ENCODE measurements around the gene PCDHGA12.
"Not testable (repeated sequence)": the region's sequence is repeated elsewhere in the genome, so short reads cannot be mapped to it uniquely, and the experiment has no call there.

The PCDHGA12 gene

GRCh38 chr5:141419074-141419880 lies 11.0 kb upstream of the PCDHGA12 start:
- Mint-ChIP-seq H3K9me3 (peaks cover 17 to 36% of the 10 kb centered on the region in 2 donors), H3K4me3 (no peak overlapping the region), H3K4me1 (peaks cover 31% of the 10 kb centered on the region), H3K27ac (no peak overlapping the region), H3K27me3 (peaks cover 97% of the 10 kb centered on the region)
- DNase-seq = no peak
- ATAC-seq = no peak

GRCh38 chr5:141420855-141421488 lies 9.3 kb upstream of the PCDHGA12 start, which contains the start of gene PCDHGA11:
Gene PCDHGA11 (plus strand): TSS chr5:141421051. CDS start chr5:141421228, 177 bp downstream.
- peak within 1 kb of the TSS in 1 of 2 donors; percentile 64 for H3K27ac Mint-ChIP-seq

GRCh38 chr5:141421489-141421855 lies 8.8 kb upstream of the PCDHGA12 start:
- Mint-ChIP-seq H3K4me1 (peaks cover 21% of the 10 kb centered on the region), H3K27ac (peak overlapping the region in 1 of 2 donors; percentile 42), H3K27me3 (peaks cover 95% of the 10 kb centered on the region), H3K4me3 (peak overlapping the region; percentile 82 to 85), H3K9me3 (peaks cover 17 to 36% of the 10 kb centered on the region in 2 donors)
- ATAC-seq (no peak), DNase-seq (no peak)

More at GRCh38 chr5:141420855-141421488, 9.3 kb upstream of the PCDHGA12 start, which contains the start of gene PCDHGA11:
- H3K4me3 Mint-ChIP-seq = peak within 1 kb of the TSS; percentile 82 to 85
- ATAC-seq = peak; percentile 53
- peaks cover 21% of the 10 kb centered on the region for H3K4me1 Mint-ChIP-seq
- DNase-seq = peak; percentile 53 to 57
- peaks cover 17 to 36% of the 10 kb centered on the region in 2 donors for H3K9me3 Mint-ChIP-seq
- H3K27me3 Mint-ChIP-seq = peaks cover 95% of the 10 kb centered on the region

- DNase-seq (no peak), ATAC-seq (no peak)
- Mint-ChIP-seq H3K27me3 (peaks cover 98% of the 10 kb centered on the region), H3K4me3 (no peak overlapping the region), H3K9me3 (peaks cover 17 to 36% of the 10 kb centered on the region in 2 donors), H3K4me1 (peaks cover 15% of the 10 kb centered on the region), H3K27ac (no peak overlapping the region)
Observed at GRCh38 chr5:141422742-141423291, 7.5 kb upstream of the PCDHGA12 start.

DNA sequence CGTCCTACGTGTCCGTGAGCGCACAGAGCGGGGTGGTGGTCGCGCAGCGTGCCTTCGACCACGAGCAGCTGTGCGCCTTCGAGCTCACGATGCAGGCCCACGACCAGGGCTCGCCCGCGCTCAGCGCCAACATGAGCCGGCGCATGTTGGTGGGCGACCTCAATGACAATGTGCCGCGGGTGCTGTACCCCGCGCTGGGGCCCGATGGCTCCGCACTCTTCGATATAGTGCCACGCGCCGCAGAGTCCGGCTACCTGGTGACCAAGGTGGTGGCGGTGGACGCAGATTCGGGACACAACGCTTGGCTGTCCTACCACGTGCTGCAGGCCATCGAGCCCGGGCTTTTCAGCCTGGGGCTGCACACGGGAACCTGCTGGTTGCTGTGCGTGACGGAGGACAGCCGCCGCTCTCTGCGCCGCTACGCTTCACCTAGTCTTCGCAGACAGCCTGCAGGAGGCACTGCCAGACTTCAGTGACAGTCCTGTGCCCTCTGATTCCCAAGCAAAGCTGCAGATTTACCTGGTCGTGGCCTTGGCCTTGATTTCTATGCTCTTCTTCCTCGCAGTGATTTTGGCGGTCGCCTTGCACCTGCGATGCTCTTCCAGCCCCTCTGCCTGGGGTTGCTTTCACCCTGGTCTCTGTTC lies 2.4 kb upstream of the PCDHGA12 start:
- ATAC-seq = no peak
- DNase-seq = no peak
- Mint-ChIP-seq H3K4me3 (no peak overlapping the region), H3K9me3 (peaks cover 18 to 38% of the 10 kb centered on the region in 2 donors), H3K27me3 (peaks cover 88% of the 10 kb centered on the region), H3K4me1 (peaks cover 20% of the 10 kb centered on the region), H3K27ac (peak overlapping the region in 1 of 2 donors; percentile 15)

- DNase-seq (peak in 1 of 2 donors; percentile 40), ATAC-seq (peak; percentile 53)
- Mint-ChIP-seq H3K4me1 (peaks cover 20% of the 10 kb centered on the region), H3K4me3 (peak overlapping the region; percentile 81 to 84), H3K9me3 (peaks cover 18 to 49% of the 10 kb centered on the region in 2 donors), H3K27me3 (peaks cover 69% of the 10 kb centered on the region), H3K27ac (peak overlapping the region in 1 of 2 donors; percentile 12)
Observed at GRCh38 chr5:141431286-141431685, 979 bp downstream of the PCDHGA12 start.

DNA sequence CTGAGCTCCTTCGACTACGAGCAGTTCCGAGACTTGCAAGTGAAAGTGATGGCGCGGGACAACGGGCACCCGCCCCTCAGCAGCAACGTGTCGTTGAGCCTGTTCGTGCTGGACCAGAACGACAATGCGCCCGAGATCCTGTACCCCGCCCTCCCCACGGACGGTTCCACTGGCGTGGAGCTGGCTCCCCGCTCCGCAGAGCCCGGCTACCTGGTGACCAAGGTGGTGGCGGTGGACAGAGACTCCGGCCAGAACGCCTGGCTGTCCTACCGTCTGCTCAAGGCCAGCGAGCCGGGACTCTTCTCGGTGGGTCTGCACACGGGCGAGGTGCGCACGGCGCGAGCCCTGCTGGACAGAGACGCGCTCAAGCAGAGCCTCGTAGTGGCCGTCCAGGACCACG lies 2.0 kb downstream of the PCDHGA12 start:
- peaks cover 20% of the 10 kb centered on the region for H3K4me1 Mint-ChIP-seq
- peaks cover 18 to 49% of the 10 kb centered on the region in 2 donors for H3K9me3 Mint-ChIP-seq
- not testable (repeated sequence) for H3K27ac Mint-ChIP-seq, ATAC-seq, DNase-seq
- peaks cover 59% of the 10 kb centered on the region for H3K27me3 Mint-ChIP-seq
- peak overlapping the region; percentile 81 to 84 for H3K4me3 Mint-ChIP-seq

GRCh38 chr5:141432726-141433125 lies 2.4 kb downstream of the PCDHGA12 start:
- H3K4me1 Mint-ChIP-seq = peaks cover 20% of the 10 kb centered on the region
- peaks cover 18 to 47% of the 10 kb centered on the region in 2 donors for H3K9me3 Mint-ChIP-seq
- H3K27ac Mint-ChIP-seq = peak overlapping the region in 1 of 2 donors; percentile 55
- H3K4me3 Mint-ChIP-seq, ATAC-seq, DNase-seq: not testable (repeated sequence)
- H3K27me3 Mint-ChIP-seq = peaks cover 55% of the 10 kb centered on the region

- Mint-ChIP-seq H3K27ac (no peak overlapping the region), H3K9me3 (peaks cover 14 to 38% of the 10 kb centered on the region in 2 donors), H3K27me3 (peaks cover 43% of the 10 kb centered on the region), H3K4me3 (no peak overlapping the region), H3K4me1 (peaks cover 20% of the 10 kb centered on the region)
- no peak for ATAC-seq
- no peak for DNase-seq
Observed at GRCh38 chr5:141434006-141434405, 3.7 kb downstream of the PCDHGA12 start.

- DNase-seq = no peak
- no peak overlapping the region for H3K27ac Mint-ChIP-seq
- H3K4me1 Mint-ChIP-seq = peaks cover under 1% of the 10 kb centered on the region
- H3K27me3 Mint-ChIP-seq = peaks cover 30% of the 10 kb centered on the region
- ATAC-seq = no peak
- H3K9me3 Mint-ChIP-seq = peaks cover 9 to 28% of the 10 kb centered on the region in 2 donors
- H3K4me3 Mint-ChIP-seq = no peak overlapping the region
Observed at GRCh38 chr5:141437221-141437620, 6.9 kb downstream of the PCDHGA12 start.

- no peak for DNase-seq
- Mint-ChIP-seq H3K4me3 (no peak overlapping the region), H3K4me1 (no peaks in the 10 kb centered on the region), H3K27ac (no peak overlapping the region), H3K9me3 (peaks cover 4 to 13% of the 10 kb centered on the region in 2 donors), H3K27me3 (peaks cover 24% of the 10 kb centered on the region)
- ATAC-seq = no peak
Observed at GRCh38 chr5:141439411-141440141, 9.3 kb downstream of the PCDHGA12 start.

DNA sequence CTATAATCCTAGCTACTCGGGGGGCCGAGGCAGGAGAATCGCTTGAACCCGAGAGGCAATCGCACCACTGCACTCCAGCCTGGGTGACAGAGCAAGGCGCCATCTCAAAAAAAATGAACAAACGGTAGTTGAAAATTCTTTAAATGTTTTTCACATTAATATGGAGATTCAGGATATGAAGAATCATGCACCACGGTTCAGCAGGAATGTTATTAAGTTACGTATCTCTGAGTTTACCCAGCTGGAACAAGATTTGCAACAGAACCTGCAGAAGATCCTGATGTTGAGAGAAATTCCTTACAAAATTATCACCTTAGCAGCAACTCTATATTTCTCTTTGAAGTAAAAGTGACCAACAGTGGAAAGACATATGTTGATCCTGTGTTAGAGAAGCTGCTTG lies 10.0 kb downstream of the PCDHGA12 start:
- DNase-seq = no peak
- no peak overlapping the region for H3K27ac Mint-ChIP-seq
- H3K4me1 Mint-ChIP-seq = no peaks in the 10 kb centered on the region
- H3K27me3 Mint-ChIP-seq = peaks cover 31% of the 10 kb centered on the region
- ATAC-seq = no peak
- H3K9me3 Mint-ChIP-seq = peaks cover 4 to 13% of the 10 kb centered on the region in 2 donors
- no peak overlapping the region for H3K4me3 Mint-ChIP-seq

DNA sequence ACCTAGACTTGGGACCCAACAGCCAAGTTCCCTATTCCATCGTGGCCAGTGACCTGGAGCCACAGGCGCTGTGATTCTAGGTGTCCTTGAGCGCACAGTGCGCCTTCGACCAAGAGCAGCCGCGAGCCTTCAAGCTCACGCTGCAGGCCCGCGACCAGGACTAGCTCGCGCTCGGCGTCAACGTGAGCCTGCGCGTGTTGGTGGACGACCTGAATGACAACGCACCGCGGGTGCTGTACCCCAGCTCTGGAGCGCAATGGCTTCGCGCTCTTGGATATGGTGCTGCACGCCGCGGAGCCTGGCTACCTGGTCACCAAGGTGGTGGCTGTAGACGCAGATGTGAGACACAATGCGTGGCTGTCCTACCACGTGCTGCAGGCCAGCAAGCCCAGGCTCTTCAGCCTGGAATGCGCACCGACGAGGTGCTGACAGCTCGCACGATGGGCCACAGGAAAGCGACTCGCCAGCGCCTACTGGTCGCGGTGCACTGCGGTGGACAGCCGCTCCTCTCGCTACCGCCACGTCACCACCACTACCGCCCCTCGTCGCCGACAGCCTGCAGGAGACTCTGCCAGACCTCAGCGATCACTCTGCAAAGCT lies 11.4 kb downstream of the PCDHGA12 start:
- H3K9me3 Mint-ChIP-seq = peaks cover 4 to 13% of the 10 kb centered on the region in 2 donors
- peaks cover 45% of the 10 kb centered on the region for H3K27me3 Mint-ChIP-seq
- ATAC-seq (no peak), DNase-seq (no peak)
- H3K4me1 Mint-ChIP-seq = no peaks in the 10 kb centered on the region
- no peak overlapping the region for H3K27ac Mint-ChIP-seq
- H3K4me3 Mint-ChIP-seq = no peak overlapping the region

DNA sequence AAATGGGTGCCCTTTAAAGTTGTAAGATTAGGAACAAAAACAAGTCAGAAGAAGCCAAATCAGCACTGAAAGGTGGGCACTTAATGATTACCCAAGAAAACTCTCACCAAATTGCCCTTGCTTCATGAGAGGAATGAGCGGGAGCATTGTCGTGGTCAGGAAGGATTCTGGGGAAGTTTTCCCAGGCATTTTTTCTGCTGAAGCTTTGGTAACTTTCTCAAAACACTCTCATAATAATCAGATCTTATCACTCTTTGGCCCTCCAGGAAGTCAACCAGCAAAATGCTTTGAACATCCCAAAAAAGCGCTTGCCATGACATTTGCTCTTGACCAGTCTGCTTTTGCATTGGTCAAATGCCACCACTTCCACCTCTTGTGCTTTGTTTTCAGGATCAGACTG lies 35.0 kb downstream of the PCDHGA12 start:
- H3K27ac Mint-ChIP-seq = no peak overlapping the region
- no peak for DNase-seq
- H3K4me3 Mint-ChIP-seq = no peak overlapping the region
- no peak for ATAC-seq
- H3K4me1 Mint-ChIP-seq = no peaks in the 10 kb centered on the region
- no peaks in the 10 kb centered on the region for H3K9me3 Mint-ChIP-seq
- peaks cover 16% of the 10 kb centered on the region for H3K27me3 Mint-ChIP-seq
